Embryonic facial prominence (tissue), 1 donor: ENCODE results near the gene ARID1B.
"Not testable (repeated sequence)": the region's sequence is repeated elsewhere in the genome, so short reads cannot be mapped to it uniquely, and the experiment has no call there.

Experiments
- DNase-seq: peaks from one replicate; pipeline ENCODE4 v3.0.0-alpha.2; 2016; ENCODE audit errors: extremely low spot score

ARID1B gene

GRCh38 chr6:157020398-157020797, 243.2 kb downstream of the ARID1B start:
- peak; percentile 32 for DNase-seq

- DNase-seq = peak; percentile 56
Observed at GRCh38 chr6:157020881-157021343, 243.7 kb downstream of the ARID1B start.

GRCh38 chr6:157021344-157021992, 244.3 kb downstream of the ARID1B start:
- peak; percentile 79 for DNase-seq

GRCh38 chr6:157021993-157022740, 245.0 kb downstream of the ARID1B start:
- DNase-seq = peak; percentile 88

- no peak for DNase-seq
Observed at GRCh38 chr6:157023958-157024357, 246.8 kb downstream of the ARID1B start.

DNA sequence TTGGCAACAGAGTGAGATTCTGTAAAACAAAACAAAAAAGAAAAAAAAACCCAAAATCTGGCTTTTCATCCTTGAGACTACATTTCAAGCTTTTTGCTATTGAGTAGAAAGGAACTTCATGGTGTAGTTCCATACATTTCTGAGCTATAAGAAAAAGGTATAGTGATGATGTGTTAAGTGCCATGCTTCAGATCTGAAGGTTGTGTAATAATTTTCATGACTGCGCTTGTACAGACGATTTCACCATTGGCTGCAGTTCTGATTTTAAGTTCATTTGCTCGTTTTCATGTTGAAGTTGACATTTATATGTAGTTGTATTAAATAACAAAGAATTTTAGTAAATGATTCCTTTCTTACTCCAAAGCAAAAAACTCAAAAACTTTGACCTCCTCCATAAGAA, 247.6 kb downstream of the ARID1B start:
- no peak for DNase-seq

DNA sequence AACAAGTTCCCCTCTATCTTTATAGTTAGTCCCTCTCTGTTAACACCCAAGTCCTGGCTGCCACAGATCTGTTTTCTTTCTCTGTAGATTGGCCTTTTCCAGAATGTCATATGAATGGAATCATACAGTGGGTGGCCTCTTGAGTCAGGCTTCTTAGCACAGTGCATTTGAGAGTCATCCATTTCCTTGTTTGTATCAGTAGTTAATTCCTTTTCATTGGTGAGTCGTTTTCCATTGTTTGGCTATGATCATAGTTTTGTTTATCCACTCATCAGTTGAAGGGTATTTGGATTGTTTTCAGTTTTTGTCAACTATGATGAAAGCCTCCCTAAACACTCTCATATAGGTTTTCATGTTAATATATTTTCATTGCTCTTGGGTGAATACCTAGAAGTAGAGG, 248.3 kb downstream of the ARID1B start:
- DNase-seq = no peak

DNA sequence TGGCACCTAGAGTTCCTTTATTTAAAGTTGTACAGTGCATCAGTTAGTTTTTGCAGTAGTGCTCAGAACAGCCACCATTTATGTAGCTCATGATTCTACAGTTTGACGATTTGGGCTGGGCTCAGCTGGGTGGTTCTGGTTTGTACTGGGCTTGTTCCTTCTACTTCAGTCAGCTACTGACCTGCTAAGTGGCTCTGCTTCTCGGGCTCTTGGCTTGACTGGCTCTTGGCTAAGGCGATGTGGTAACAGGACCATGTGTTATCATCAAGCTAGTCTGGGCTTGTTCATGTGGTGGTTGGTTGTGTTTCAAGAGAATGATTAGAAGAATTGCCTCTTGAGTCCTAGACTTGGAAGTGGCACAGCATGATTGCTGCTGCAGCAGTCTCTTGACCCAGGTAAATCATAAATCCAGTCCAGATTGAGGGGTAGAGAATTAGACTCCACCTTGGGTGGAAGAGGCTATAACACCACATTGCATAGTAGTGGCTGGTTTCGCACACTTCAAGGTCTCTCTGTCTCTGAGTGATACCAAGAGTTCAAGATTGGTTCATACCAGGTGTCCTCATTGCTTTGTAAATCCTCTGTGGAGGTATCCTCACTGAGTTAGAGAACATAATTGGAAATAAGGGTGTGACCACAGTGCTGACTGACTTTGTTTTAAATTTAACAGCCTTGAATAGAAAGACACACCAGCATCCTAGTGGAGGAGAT, 253.0 kb downstream of the ARID1B start:
- no peak for DNase-seq

GRCh38 chr6:157030755-157031154, 253.6 kb downstream of the ARID1B start:
- DNase-seq = no peak

DNA sequence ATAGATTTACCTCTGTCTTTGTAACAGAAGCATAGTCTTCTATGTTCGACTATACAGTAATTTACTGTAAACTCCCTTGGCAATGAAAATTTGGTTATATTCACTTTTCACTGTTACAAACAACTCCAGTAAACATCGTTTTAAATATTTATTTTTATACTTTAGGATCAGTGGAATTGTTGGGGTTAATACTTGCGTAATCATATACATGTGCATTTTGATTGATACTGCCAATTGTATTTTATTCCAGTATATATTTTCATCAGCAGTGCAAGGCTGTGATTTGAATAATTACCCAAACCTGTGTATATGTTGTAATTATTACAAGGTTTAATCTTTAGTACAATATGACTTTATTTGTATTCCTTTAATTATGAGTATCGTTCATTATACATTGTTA, 255.7 kb downstream of the ARID1B start:
- no peak for DNase-seq

DNA sequence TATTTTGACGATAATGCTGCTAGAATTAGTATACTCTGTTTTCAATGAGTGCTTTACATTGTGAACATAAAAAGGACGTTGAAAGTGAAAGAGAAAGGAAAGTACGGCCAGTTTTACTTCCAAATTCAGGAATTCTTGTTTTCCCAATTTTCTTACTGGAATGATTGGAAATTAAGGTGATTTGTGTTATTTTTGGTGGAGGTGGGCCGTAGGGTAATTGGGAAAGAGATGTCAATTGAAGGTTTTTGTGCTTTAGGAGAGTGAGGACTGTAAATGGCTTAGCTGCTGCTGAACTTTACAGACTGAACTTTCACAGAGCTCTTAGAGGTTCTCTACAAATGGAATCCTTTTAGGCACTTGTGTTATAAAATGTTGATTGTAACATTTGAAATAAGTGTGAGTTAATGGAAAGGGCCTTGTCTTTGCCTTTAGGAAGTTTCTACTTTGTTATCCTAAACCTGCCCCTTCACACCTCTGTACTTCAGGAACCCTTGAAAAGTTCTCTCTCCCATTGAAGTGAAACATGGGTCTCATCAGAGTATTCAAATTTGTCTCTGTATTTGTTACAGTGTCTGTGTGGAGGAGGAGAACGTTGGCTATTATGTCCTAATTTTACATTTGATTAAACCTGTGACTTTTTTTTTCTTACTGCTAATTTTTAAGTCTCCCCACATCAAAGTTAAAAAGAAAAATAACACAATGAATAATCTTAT, 256.4 kb downstream of the ARID1B start:
- no peak for DNase-seq

DNA sequence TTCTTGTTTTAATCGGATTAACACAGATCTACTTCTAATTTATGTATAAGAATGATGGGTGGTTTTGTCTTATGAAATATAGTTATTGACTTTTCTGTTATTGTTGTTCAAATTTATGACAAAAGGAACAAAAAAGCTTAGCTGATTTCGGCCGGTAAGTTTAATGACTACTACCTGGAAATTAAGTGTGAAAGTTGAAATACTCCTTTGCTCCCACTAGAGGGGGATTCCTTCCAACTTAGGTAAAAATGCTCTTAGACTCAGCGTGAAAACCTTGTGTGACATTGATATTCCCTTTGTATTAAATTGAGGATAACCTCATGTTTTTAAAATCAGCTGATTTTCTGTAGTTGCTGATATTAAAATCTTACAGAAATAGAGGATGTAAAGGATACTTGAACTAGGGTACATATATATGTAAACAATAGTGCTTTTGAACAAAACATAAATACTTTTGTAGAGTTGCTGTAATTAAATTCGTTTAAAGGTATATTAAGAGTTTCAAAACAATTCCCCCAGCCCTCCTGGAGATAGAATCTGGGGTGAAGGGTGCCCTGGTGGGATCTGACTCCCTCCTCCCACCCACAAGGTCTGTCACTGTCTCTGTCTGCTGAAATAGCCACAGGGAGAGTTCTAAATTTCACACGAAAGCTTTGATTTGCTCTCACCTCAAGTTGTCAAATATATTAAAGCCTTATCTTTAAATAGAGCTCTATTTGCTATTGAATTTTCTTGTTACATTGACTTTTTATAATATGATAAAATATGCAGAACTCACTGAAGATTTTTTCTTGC, 257.5 kb downstream of the ARID1B start:
- DNase-seq = peak; percentile 25

DNA sequence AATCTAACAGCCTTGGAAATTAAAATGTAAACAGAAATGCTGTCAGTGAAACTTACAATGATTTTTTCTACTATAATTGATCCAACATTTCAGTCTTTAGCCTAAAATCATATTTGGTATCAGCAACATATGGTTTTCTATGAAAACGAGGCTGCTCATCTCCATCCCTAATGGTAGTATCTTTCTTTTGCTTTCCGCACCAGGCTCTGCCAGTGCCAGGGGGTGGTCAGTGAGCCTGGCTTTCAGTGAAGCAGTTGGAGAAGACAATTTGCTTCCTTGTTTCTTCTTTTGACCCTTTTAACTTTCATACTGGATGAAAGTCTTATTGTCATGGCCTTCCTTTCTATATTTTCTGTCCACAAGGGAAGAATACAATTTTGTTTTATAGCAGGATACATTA, 258.4 kb downstream of the ARID1B start:
- DNase-seq = no peak

DNA sequence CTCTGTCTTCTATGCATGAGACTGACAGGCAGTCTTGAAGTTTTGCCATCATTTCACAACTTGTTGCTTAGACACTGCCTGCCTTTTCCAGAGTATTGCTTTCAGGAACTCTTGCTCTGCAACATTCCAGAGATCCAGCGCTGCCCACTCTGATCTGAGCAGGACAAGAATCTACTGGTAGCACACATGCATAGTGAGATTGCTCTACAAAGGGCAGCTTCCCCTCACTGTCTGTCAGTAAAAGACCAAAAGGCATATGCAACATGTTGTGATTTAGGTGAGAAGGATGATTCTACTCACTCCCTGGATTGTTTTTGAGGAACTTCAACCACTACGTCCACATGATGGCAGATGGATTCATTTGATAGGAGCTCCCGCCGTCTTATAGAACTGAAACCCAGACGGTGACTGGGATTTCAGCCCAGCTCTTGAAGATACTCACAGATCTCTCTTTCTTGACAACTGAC, 259.1 kb downstream of the ARID1B start:
- no peak for DNase-seq

- DNase-seq = no peak
Observed at GRCh38 chr6:157037165-157037564, 260.0 kb downstream of the ARID1B start.

- no peak for DNase-seq
Observed at GRCh38 chr6:157038610-157039009, 261.4 kb downstream of the ARID1B start.

DNA sequence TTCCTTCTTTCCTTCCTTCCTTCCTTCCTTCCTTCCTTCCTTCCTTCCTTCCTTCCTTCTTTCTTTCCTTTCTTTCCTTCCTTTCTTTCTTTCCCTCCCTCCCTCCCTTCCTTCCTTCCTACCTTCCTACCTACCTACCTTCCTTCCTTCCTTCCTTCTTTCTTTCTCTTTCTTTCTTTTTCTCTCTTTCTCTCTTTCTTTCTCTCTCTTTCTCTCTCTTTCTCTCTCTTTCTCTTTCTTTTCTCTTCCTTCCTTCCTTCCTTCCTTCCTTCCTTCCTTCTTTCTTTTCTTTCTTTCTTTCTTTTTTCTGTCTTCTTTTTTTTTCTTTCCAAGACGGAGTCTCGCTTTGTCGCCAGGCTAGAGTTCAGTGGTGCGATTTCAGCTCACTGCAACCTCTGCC, 262.5 kb downstream of the ARID1B start:
- not testable (repeated sequence) for DNase-seq

DNA sequence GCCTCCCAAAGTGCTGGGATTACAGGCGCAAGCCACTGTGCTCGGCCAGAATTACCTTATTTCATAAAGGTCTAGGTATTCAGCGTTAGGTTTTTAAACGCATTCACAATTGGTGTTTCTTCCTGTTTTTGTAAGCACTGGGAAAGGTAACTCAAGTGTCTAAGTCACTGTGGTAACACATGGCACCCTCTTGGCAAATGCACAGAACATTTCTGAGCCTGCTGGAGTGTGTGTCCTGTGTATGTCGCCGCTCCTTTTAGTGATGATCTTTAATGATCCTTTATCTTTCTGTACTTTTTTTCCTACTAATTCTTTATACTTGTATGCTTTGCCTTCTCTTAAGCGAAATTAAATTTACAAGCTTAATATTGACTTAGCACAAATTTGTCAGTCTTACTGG, 263.0 kb downstream of the ARID1B start:
- DNase-seq = no peak

DNA sequence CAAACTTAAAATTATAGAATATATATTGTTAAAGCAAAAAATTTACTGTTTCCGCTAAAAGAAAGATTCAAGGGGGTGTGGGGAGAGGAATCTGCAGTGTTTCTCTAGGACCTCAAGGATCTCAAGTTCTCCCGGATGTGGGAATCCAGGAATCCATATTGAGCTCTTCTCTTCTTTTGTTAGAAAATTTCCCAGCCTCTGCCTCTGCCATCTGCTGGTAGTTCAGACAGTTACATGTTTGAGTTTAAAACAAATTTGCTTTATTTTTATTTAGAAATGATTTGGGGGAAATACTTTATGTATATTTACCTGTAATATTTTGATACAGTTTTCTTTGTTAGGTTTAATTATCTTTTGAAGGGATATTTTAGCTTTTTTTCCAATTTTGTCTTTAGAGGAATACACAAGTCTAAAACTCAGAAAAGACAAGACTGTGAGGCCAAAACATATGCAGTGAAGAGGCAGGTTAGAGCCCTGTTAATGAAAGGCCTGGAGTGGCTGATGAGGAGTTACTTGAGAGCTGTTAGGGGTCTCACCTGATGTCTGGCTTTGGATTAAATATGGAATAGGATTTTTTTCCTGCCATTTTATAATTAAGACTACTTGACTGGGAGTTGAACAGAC, 268.8 kb downstream of the ARID1B start:
- DNase-seq = peak; percentile 16

DNA sequence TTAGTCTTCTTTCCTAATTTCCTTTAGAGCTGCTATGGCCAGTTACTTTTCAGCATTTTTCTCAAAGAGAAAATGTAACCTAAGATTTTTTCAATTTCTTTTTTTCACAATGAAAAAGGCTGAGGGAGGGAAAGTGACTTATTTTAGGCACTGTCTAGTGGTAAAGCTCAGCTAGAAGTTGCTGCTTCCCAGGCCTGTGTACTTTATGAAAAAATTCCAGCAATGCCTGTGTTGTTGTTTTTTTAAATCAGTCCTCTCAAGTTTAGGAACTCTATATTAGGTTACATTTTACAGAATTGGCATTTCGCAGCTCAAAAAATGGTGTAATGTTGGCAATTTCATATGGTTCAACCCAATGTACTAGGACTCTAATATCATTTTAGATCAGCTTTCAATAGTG, 269.6 kb downstream of the ARID1B start:
- DNase-seq = no peak

- no peak for DNase-seq
Observed at GRCh38 chr6:157047328-157047727, 270.1 kb downstream of the ARID1B start.
